Testis (tissue), 3 donors: Measurements from ENCODE around the gene CACNA1D. TPM values are rescaled to one million over a fixed set of nuclear protein-coding genes. Genes with fewer than 3 reads are reported as not detected.

ENCODE experiments used
- DNase-seq: peaks from one replicate; pipeline ENCODE4 v3.0.0-alpha.2; 2019
- H3K27ac ChIP-seq, 2 donors: fragments of 200-600 bp; sonication (generic); one replicate each; pipeline ENCODE4 v1.5.1; 2019
- H3K27me3 ChIP-seq: fragments of 200-600 bp; sonication (generic); one replicate; pipeline ENCODE4 v1.5.1; 2019
- H3K36me3 ChIP-seq: fragments of 200-600 bp; sonication (generic); one replicate; pipeline ENCODE4 v1.5.1; 2017; ENCODE audit warnings: low read depth; ENCODE audit errors: missing control alignments
- H3K4me1 ChIP-seq: fragments of 200-600 bp; sonication (generic); one replicate; pipeline ENCODE4 v1.5.1; 2019
- H3K4me3 ChIP-seq, 2 donors: fragments of 200-600 bp; sonication (generic); one replicate each; pipeline ENCODE4 v1.5.1; 2017 to 2019
- H3K9me3 ChIP-seq: fragments of 200-600 bp; sonication (generic); one replicate; pipeline ENCODE4 v1.5.1; 2017
- POLR2A ChIP-seq: fragments of 450-650 bp; IDR thresholded peaks from one replicate; pipeline ENCODE4 v1.6.1; 2017; ENCODE audit warnings: antibody characterized with exemption, mild to moderate bottlenecking, moderate library complexity
- WGBS, 2 donors: methylation state at CpG; one replicate each; pipeline ENCODE4 v1.1.5; 2018; 5-methylcytosine and 5-hydroxymethylcytosine counted together
- intact Hi-C: fragments of 100-400 bp; cut with DNase I; formaldehyde crosslinking; loops from one replicate; pipeline ENCODE4 v1.15.1; 2023; ENCODE audit warnings: low total_unique reads
- polyA plus RNA-seq: library from polyadenylated mRNA; stranded (reverse); fragments of 350-450 nt; fragmentation: Illumina TruSeq; extraction: RNeasy Lipid Tissue Mini Kit (QIAGEN cat#74804); gene quantifications from one replicate; pipeline ENCODE4 v1.2.3, GENCODE V29; 2014; ENCODE audit warnings: low read depth, low replicate concordance; ENCODE audit not compliant: insufficient read depth
- total RNA-seq, 2 donors: library from RNA; depleted of rRNA; stranded (reverse); fragments of >200 nt; gene quantifications; one replicate each; pipeline ENCODE4 v1.2.3, GENCODE V29; 2016
- TF ChIP-seq, protein P1 (sequence below), 3 experiments: fragments of 450-650 bp in 2 of 3; fragments of 200-600 bp in 1 of 3; sonication (generic) in 1 of 3; IDR thresholded peaks; one replicate each; pipeline ENCODE4 v1.5.1; 2016 to 2019; ENCODE audit warnings: antibody characterized with exemption in 3 of 3, mild to moderate bottlenecking in 2 of 3, moderate library complexity in 1 of 3

Gene CACNA1D
- total and polyA plus RNA-seq, 3 donors from 2014 or later: 8.0 to 39.0 (median 37.6) TPM

DNA sequence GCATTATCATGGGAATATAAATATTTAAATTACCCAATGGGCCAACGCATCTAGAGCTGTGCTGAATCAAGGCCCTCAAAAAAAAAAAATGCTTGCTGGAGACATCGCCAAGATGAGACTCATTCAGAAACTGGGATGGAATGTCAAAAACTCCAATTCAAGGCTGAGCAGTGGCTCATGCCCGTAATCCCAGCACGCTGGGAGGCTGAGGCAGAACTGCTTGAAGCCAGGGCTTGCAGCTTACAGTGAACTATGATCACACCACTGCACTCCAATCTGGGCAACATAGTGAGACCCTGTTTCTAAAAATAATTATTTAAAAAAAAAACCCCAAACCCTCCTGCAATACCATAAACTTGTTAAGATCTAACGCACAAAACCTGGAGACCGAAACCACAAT, 3.1 kb upstream of the CACNA1D start:
- DNase-seq: no peak
- WGBS, 2 donors: 87 to 91% methylated on average over 6 of the region's 6 CpGs

DNA sequence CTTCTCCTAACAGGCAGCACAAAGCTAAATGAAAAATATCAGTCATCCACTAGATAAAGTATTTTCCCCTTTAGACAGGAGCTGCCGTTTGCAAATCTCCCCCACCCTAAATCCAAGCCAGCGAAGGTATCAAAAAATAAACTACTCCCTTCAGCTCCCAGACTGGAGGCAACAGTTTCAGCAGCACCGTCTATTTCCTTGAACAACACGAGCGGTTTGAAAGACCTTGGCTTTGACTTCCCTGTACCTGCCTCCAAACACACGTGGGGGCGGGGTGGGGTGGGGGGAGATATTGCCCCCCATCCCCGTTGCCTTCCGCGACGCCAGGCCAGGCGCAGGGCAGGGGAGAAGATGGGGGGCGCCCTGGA, 832 bp upstream of the CACNA1D start:
- Histone ChIP-seq H3K27me3 (no peaks in the 10 kb centered on the region), H3K27ac (peak overlapping the region; percentile 32 to 68), H3K9me3 (no peaks in the 10 kb centered on the region), H3K4me1 (peaks cover 26% of the 10 kb centered on the region), H3K36me3 (no peaks in the 10 kb centered on the region), H3K4me3 (peak overlapping the region; percentile 53 to 69)
- DNase-seq: no peak
- intact Hi-C loops: no loop called here
- no peak for TF ChIP-seq POLR2A
- TF ChIP-seq, protein P1, sequence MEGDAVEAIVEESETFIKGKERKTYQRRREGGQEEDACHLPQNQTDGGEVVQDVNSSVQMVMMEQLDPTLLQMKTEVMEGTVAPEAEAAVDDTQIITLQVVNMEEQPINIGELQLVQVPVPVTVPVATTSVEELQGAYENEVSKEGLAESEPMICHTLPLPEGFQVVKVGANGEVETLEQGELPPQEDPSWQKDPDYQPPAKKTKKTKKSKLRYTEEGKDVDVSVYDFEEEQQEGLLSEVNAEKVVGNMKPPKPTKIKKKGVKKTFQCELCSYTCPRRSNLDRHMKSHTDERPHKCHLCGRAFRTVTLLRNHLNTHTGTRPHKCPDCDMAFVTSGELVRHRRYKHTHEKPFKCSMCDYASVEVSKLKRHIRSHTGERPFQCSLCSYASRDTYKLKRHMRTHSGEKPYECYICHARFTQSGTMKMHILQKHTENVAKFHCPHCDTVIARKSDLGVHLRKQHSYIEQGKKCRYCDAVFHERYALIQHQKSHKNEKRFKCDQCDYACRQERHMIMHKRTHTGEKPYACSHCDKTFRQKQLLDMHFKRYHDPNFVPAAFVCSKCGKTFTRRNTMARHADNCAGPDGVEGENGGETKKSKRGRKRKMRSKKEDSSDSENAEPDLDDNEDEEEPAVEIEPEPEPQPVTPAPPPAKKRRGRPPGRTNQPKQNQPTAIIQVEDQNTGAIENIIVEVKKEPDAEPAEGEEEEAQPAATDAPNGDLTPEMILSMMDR (IDR thresholded peaks at IDR 0.05): no peak
- WGBS, 2 donors: 1 to 2% methylated on average over 8 to 13 of the region's 13 CpGs

More for the DNA sequence above, 3.1 kb upstream of the CACNA1D start:
- no peaks in the 10 kb centered on the region for H3K9me3 ChIP-seq
- no peaks in the 10 kb centered on the region for H3K27me3 ChIP-seq
- peaks cover 16% of the 10 kb centered on the region for H3K4me1 ChIP-seq
- TF ChIP-seq POLR2A: no peak
- TF ChIP-seq, protein P1 (IDR thresholded peaks at IDR 0.05): no peak
- intact Hi-C loops: no loop called here
- H3K36me3 ChIP-seq: no peaks in the 10 kb centered on the region
- H3K4me3 ChIP-seq: no peak overlapping the region
- H3K27ac ChIP-seq: no peak overlapping the region

DNA sequence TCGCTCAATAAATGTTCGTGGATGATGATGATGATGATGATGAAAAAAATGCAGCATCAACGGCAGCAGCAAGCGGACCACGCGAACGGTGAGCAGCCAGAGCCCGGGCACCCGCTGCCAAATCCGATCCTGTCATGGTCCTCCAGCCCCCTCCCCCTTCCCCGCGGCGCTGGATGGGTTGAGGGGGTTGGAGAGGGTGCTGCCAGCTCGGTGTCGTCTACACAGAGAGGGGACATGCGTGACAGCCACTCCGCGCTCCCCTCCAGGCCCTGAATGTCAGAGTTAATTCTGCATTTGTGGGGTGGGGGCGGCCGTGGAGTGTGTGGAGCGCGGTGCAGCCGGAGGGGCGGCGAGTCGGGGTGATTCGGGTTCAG, 722 bp downstream of the CACNA1D start:
- H3K4me3 ChIP-seq: peak overlapping the region; percentile 50 to 55
- H3K4me1 ChIP-seq: peaks cover 26% of the 10 kb centered on the region
- H3K27ac ChIP-seq: peak overlapping the region; percentile 56 to 58
- no peaks in the 10 kb centered on the region for H3K27me3 ChIP-seq
- no peaks in the 10 kb centered on the region for H3K36me3 ChIP-seq
- WGBS, 2 donors: 0 to 1% methylated on average over 11 to 27 of the region's 27 CpGs
- intact Hi-C loops: no loop called here
- H3K9me3 ChIP-seq: no peaks in the 10 kb centered on the region
- TF ChIP-seq POLR2A: no peak
- TF ChIP-seq, protein P1 (IDR thresholded peaks at IDR 0.05): no peak
- no peak for DNase-seq

DNA sequence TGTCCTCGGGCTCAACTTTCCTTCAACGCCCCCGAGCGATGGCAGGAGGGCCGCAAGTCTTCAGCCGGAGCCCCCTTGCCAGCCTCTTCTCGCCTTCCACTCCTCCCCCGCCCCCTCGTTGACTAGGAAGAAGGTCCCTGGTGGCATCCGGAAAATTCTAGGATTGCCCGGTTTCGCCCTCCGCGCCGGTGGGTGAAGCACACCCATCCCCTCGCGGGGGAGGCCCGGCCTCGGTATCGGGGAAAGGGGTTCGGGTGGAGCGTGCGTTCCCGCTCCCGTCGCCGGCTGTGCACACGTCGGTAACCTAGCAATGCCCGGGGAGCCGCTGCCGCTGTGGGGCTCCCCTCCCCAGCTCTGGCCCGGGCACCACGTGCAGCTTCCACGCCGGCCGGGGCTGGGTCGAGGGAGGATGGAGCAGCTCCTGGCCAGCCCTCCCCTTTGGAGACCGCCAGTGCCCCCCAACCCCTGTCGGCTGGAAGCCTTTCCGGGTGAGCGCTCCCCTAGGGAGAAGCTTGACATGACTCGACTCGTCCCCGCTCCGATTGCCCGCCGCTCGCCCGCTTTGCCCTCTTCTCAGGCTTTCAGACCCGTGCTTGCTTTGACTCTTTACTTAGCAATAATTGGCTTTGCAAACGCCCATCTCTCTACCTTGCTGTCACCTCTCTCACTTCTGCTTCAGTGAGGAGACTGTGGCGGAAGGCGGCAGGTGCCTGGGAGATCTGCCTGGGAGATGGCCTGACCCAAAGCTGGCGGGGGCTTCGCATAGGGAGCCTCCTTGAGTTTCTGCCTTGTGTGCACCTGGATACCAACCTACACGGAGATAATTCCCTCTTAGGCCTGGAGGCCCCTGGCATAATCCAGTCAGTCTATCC, 1.3 kb downstream of the CACNA1D start:
- peaks cover 27% of the 10 kb centered on the region for H3K4me1 ChIP-seq
- peak overlapping the region; percentile 50 to 55 for H3K4me3 ChIP-seq

More for the DNA sequence above, 1.3 kb downstream of the CACNA1D start:
- no peak for DNase-seq
- Histone ChIP-seq H3K36me3 (no peaks in the 10 kb centered on the region), H3K9me3 (no peaks in the 10 kb centered on the region), H3K27ac (peak overlapping the region; percentile 56 to 58), H3K27me3 (no peaks in the 10 kb centered on the region)
- intact Hi-C loops: no loop called here
- TF ChIP-seq, protein P1 (IDR thresholded peaks at IDR 0.05): no peak
- no peak for TF ChIP-seq POLR2A
- WGBS, 2 donors: 3 to 7% methylated on average over 41 to 44 of the region's 57 CpGs
